Neural progenitor cell (in vitro differentiated cells): ENCODE measurements around the gene FAM193A. TPM values are rescaled to one million over a fixed set of nuclear protein-coding genes. Genes with fewer than 3 reads are reported as not detected.

Experiments used
- DNase-seq: peaks from one replicate; pipeline ENCODE4 v3.0.0-alpha.2; 2016; ENCODE audit warnings: low spot score
- H2AFZ ChIP-seq: fragments of 200-600 bp; sonication (generic); replicated peaks from 2 replicates; pipeline ENCODE4 v1.6.1; 2016; ENCODE audit warnings: antibody characterized with exemption
- H3F3A ChIP-seq: fragments of 200-600 bp; sonication (generic); 2 replicates; pipeline ENCODE4 v1.6.1; 2016; ENCODE audit warnings: antibody characterized with exemption, low read depth
- H3K27ac ChIP-seq: fragments of 200-600 bp; sonication (generic); 2 replicates; pipeline ENCODE4 v1.5.1; 2016; ENCODE audit warnings: mild to moderate bottlenecking
- H3K27me3 ChIP-seq: fragments of 200-600 bp; sonication (generic); 2 replicates; pipeline ENCODE4 v1.6.1; 2016; ENCODE audit warnings: mild to moderate bottlenecking, moderate library complexity
- H3K36me3 ChIP-seq: fragments of 200-600 bp; sonication (generic); 2 replicates; pipeline ENCODE4 v1.5.1; 2016
- H3K4me1 ChIP-seq: fragments of 200-600 bp; sonication (generic); 2 replicates; pipeline ENCODE4 v1.6.1; 2016; ENCODE audit warnings: mixed run types
- H3K4me2 ChIP-seq: fragments of 200-600 bp; sonication (generic); 2 replicates; pipeline ENCODE4 v1.6.1; 2016
- H3K4me3 ChIP-seq: fragments of 200-600 bp; sonication (generic); 2 replicates; pipeline ENCODE4 v1.5.1; 2016
- H3K79me2 ChIP-seq: fragments of 200-600 bp; sonication (generic); 2 replicates; pipeline ENCODE4 v1.6.1; 2016; ENCODE audit warnings: low read depth
- H3K9ac ChIP-seq: fragments of 200-600 bp; sonication (generic); 2 replicates; pipeline ENCODE4 v1.6.1; 2016
- H3K9me3 ChIP-seq: fragments of 200-600 bp; sonication (generic); 2 replicates; pipeline ENCODE4 v1.5.1; 2016; ENCODE audit warnings: low read depth
- H4K20me1 ChIP-seq: fragments of 200-600 bp; sonication (generic); 2 replicates; pipeline ENCODE4 v1.6.1; 2016; ENCODE audit warnings: low read depth
- H3K27ac Mint-ChIP-seq: 3 replicates; pipeline ENCODE4 v1.8.0; 2021; ENCODE audit warnings: mixed read lengths
- H3K27me3 Mint-ChIP-seq: 2 replicates; pipeline ENCODE4 v1.8.0; 2022; ENCODE audit warnings: low read depth, mild to moderate bottlenecking, inconsistent platforms, moderate library complexity, mixed read lengths; ENCODE audit not compliant: insufficient read depth
- H3K36me3 Mint-ChIP-seq: 3 replicates; pipeline ENCODE4 v1.8.0; 2021; ENCODE audit warnings: mixed read lengths
- H3K4me1 Mint-ChIP-seq: 3 replicates; pipeline ENCODE4 v1.8.0; 2021; ENCODE audit warnings: mixed read lengths
- H3K4me3 Mint-ChIP-seq: 3 replicates; pipeline ENCODE4 v1.8.0; 2021; ENCODE audit warnings: mild to moderate bottlenecking, moderate library complexity, mixed read lengths
- H3K9me3 Mint-ChIP-seq: 3 replicates; pipeline ENCODE4 v1.8.0; 2020; ENCODE audit warnings: mixed read lengths
- EZH2 ChIP-seq: fragments of 200-600 bp; sonication (generic); IDR thresholded peaks from 2 replicates; pipeline ENCODE4 v1.6.1; 2017; ENCODE audit warnings: antibody characterized with exemption, mild to moderate bottlenecking, moderate library complexity
- EZH2phosphoT487 ChIP-seq: fragments of 200-600 bp; sonication (generic); IDR thresholded peaks from 2 replicates; pipeline ENCODE4 v1.6.1; 2017; ENCODE audit warnings: antibody characterized with exemption
- total RNA-seq: library from RNA; depleted of rRNA; stranded (reverse); fragments of >200 nt; gene quantifications from 2 replicates; pipeline ENCODE4 v1.2.3, GENCODE V29; 2015; ENCODE audit warnings: low replicate concordance
- TF ChIP-seq, protein P1 (sequence below): fragments of 200-600 bp; sonication (generic); IDR thresholded peaks from 2 replicates; pipeline ENCODE4 v1.5.1; 2017; ENCODE audit warnings: antibody characterized with exemption, mild to moderate bottlenecking

Gene FAM193A
- total RNA-seq, 1 donor from 2014 or later = 29.1 TPM

DNA sequence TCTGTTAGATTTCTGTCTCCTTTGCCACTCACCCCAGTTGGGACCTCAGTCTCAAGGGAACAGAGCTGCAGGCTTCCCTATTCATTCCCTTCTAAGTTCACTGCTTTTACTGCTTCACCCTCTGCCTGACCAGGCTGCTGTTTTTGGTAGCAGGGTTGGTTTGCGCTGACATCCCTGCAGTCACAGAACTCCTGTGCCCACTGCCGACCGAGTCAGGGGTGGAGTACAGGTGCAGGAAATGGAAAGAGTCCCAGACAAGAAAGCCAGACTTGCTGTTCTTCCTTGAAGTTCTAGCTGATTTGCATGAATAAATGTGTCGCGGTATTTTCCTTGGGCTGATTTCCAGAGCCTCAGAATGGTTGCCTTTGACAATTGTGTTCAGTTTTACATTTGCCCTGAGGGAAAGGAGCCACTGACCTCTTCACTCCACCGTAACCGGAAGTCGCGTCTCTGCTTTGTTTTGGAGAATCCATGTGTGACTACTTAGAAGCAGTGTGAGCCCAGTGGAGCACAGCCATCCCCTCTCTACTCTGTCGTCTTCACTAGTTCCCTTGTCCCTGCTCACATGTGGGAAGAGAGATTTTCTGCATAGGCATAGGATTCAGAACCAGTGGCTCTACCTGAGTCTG is 134.9 kb downstream of the FAM193A start:
- Mint-ChIP-seq H3K27me3 (no peaks in the 10 kb centered on the region), H3K9me3 (no peaks in the 10 kb centered on the region), H3K4me3 (no peak overlapping the region), H3K4me1 (peaks cover 25% of the 10 kb centered on the region), H3K27ac (peak overlapping the region; percentile 58), H3K36me3 (peaks cover 41% of the 10 kb centered on the region)
- Histone ChIP-seq H3F3A (peaks cover 5% of the 10 kb centered on the region), H3K36me3 (peaks cover 32% of the 10 kb centered on the region), H3K9me3 (no peaks in the 10 kb centered on the region), H3K4me1 (no peaks in the 10 kb centered on the region), H3K4me2 (no peak overlapping the region), H3K9ac (peak overlapping the region; percentile 20), H3K27ac (peak overlapping the region; percentile 70), H4K20me1 (peaks cover 21% of the 10 kb centered on the region), H3K27me3 (no peaks in the 10 kb centered on the region), H3K79me2 (peaks cover 24% of the 10 kb centered on the region), H3K4me3 (no peak overlapping the region), H2AFZ (no peak overlapping the region)
- DNase-seq = peak; percentile 44
- TF ChIP-seq EZH2 (no peak), EZH2phosphoT487 (no peak)
- TF ChIP-seq, protein P1, sequence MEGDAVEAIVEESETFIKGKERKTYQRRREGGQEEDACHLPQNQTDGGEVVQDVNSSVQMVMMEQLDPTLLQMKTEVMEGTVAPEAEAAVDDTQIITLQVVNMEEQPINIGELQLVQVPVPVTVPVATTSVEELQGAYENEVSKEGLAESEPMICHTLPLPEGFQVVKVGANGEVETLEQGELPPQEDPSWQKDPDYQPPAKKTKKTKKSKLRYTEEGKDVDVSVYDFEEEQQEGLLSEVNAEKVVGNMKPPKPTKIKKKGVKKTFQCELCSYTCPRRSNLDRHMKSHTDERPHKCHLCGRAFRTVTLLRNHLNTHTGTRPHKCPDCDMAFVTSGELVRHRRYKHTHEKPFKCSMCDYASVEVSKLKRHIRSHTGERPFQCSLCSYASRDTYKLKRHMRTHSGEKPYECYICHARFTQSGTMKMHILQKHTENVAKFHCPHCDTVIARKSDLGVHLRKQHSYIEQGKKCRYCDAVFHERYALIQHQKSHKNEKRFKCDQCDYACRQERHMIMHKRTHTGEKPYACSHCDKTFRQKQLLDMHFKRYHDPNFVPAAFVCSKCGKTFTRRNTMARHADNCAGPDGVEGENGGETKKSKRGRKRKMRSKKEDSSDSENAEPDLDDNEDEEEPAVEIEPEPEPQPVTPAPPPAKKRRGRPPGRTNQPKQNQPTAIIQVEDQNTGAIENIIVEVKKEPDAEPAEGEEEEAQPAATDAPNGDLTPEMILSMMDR = no peak

GRCh38 chr4:2672082-2672481 is 135.6 kb downstream of the FAM193A start:
- no peak overlapping the region for H3K9ac ChIP-seq
- Mint-ChIP-seq H3K9me3 (peaks cover 3% of the 10 kb centered on the region), H3K27me3 (no peaks in the 10 kb centered on the region), H3K4me3 (no peak overlapping the region), H3K36me3 (peaks cover 45% of the 10 kb centered on the region), H3K27ac (peak overlapping the region; percentile 24), H3K4me1 (peaks cover 25% of the 10 kb centered on the region)
- no peak overlapping the region for H3K27ac ChIP-seq
- no peaks in the 10 kb centered on the region for H3K9me3 ChIP-seq
- H3F3A ChIP-seq = peaks cover 5% of the 10 kb centered on the region
- H3K27me3 ChIP-seq = no peaks in the 10 kb centered on the region
- H3K79me2 ChIP-seq = peaks cover 24% of the 10 kb centered on the region
- no peak overlapping the region for H2AFZ ChIP-seq
- H3K4me3 ChIP-seq = no peak overlapping the region
- H4K20me1 ChIP-seq = peaks cover 21% of the 10 kb centered on the region
- no peak for DNase-seq
- H3K4me2 ChIP-seq = no peak overlapping the region
- peaks cover 37% of the 10 kb centered on the region for H3K36me3 ChIP-seq
- TF ChIP-seq EZH2 (no peak), EZH2phosphoT487 (no peak)
- TF ChIP-seq, protein P1 = no peak
- H3K4me1 ChIP-seq = no peaks in the 10 kb centered on the region

DNA sequence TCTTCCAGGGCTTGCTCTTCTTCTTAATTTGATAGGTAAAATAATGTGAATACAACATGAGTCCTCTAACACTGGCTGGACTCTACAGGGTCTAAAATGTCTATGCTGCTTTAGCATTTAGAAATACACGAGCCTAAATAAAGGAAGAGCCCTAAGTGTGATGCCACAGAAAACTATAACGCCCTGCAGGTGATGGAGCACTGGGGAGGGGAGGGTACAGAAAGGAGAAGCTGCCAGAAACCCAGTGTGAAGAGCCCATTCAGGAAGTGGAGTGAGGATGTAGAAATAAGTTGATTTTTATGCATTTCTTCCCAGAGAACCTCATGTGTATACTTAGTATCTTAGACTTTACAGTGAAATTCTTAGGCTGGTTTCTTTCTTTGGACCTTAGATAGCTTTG is 136.3 kb downstream of the FAM193A start:
- H3K9me3 Mint-ChIP-seq = peaks cover 4% of the 10 kb centered on the region
- Histone ChIP-seq H3F3A (peaks cover 5% of the 10 kb centered on the region), H3K79me2 (peaks cover 22% of the 10 kb centered on the region), H3K36me3 (peaks cover 37% of the 10 kb centered on the region), H3K4me3 (no peak overlapping the region), H2AFZ (no peak overlapping the region), H3K27me3 (no peaks in the 10 kb centered on the region), H3K27ac (no peak overlapping the region), H3K9me3 (no peaks in the 10 kb centered on the region), H4K20me1 (peaks cover 21% of the 10 kb centered on the region), H3K4me1 (no peaks in the 10 kb centered on the region), H3K9ac (no peak overlapping the region), H3K4me2 (no peak overlapping the region)
- H3K27ac Mint-ChIP-seq = no peak overlapping the region
- TF ChIP-seq EZH2 (no peak), EZH2phosphoT487 (no peak)
- TF ChIP-seq, protein P1 = no peak
- peaks cover 25% of the 10 kb centered on the region for H3K4me1 Mint-ChIP-seq
- peaks cover 47% of the 10 kb centered on the region for H3K36me3 Mint-ChIP-seq
- no peak overlapping the region for H3K4me3 Mint-ChIP-seq
- no peaks in the 10 kb centered on the region for H3K27me3 Mint-ChIP-seq
- no peak for DNase-seq
